ENCODE results near the gene GJC3. TPM values are rescaled to one million over a fixed set of nuclear protein-coding genes. Genes with fewer than 3 reads are reported as not detected.

GJC3 gene
- polyA plus RNA-seq, 4 donors = 0.22 to 0.33 TPM; not detected in 2

GRCh38 chr7:99926321-99926720, 3.1 kb downstream of the GJC3 start:
- Histone ChIP-seq H3K9me3 (ENCODE audit: control insufficient read depth in 2 of 2, insufficient read depth in 1 of 2, low read depth in 1 of 2, low read length in 1 of 2) (no peaks in the 10 kb centered on the region), H3K27me3 (ENCODE audit: control insufficient read depth in 3 of 3, insufficient read depth in 3 of 3, low read length in 3 of 3) (peaks cover 0 to 18% (median 5%) of the 10 kb centered on the region in 3 donors), H3K4me1 (ENCODE audit: control insufficient read depth in 3 of 3, insufficient read depth in 2 of 3, low read depth in 1 of 3, low read length in 2 of 3) (peaks cover 0 to 4% (median 4%) of the 10 kb centered on the region in 3 donors), H3K36me3 (ENCODE audit: control insufficient read depth in 3 of 3, insufficient read depth in 2 of 3, low read depth in 1 of 3, low read length in 3 of 3) (peaks cover 0 to 2% (median 0%) of the 10 kb centered on the region in 3 donors), H3K27ac (ENCODE audit: low read depth in 1 of 3, low read length in 2 of 3) (no peak overlapping the region), H3K4me3 (ENCODE audit: low read depth in 1 of 3, low read length in 3 of 3) (no peak overlapping the region)
- FAIRE-seq (no peak), DNase-seq (no peak)

GRCh38 chr7:99923200-99923599, 6.2 kb downstream of the GJC3 start:
- peaks cover 0 to 10% (median 2%) of the 10 kb centered on the region in 3 donors for H3K27me3 ChIP-seq (ENCODE audit: control insufficient read depth in 3 of 3, insufficient read depth in 3 of 3, low read length in 3 of 3)
- WGBS, 3 donors = 87 to 91% (median 89%) methylated on average over 3 of the region's 3 CpGs
- H3K4me1 ChIP-seq (ENCODE audit: control insufficient read depth in 3 of 3, insufficient read depth in 2 of 3, low read depth in 1 of 3, low read length in 2 of 3) = peaks cover 3 to 6% (median 3%) of the 10 kb centered on the region in 3 donors
- peaks cover 0 to 2% (median 0%) of the 10 kb centered on the region in 3 donors for H3K36me3 ChIP-seq (ENCODE audit: control insufficient read depth in 3 of 3, insufficient read depth in 2 of 3, low read depth in 1 of 3, low read length in 3 of 3)
- H3K9me3 ChIP-seq (ENCODE audit: control insufficient read depth in 2 of 2, insufficient read depth in 1 of 2, low read depth in 1 of 2, low read length in 1 of 2) = peaks cover 0 to 3% of the 10 kb centered on the region in 2 donors
- H3K4me3 ChIP-seq (ENCODE audit: low read depth in 1 of 3, low read length in 3 of 3) = no peak overlapping the region
- no peak for DNase-seq
- H3K27ac ChIP-seq (ENCODE audit: low read depth in 1 of 3, low read length in 2 of 3) = no peak overlapping the region
- FAIRE-seq = no peak

- FAIRE-seq = no peak
- peaks cover 2 to 8% (median 4%) of the 10 kb centered on the region in 3 donors for H3K36me3 ChIP-seq (ENCODE audit: control insufficient read depth in 3 of 3, insufficient read depth in 2 of 3, low read depth in 1 of 3, low read length in 3 of 3)
- H3K4me3 ChIP-seq (ENCODE audit: low read depth in 1 of 3, low read length in 3 of 3) = peak overlapping the region in 2 of 3 donors; percentile 86 to 92
- H3K9me3 ChIP-seq (ENCODE audit: control insufficient read depth in 2 of 2, insufficient read depth in 1 of 2, low read depth in 1 of 2, low read length in 1 of 2) = peaks cover 0 to 3% of the 10 kb centered on the region in 2 donors
- peaks cover 3 to 18% (median 13%) of the 10 kb centered on the region in 3 donors for H3K4me1 ChIP-seq (ENCODE audit: control insufficient read depth in 3 of 3, insufficient read depth in 2 of 3, low read depth in 1 of 3, low read length in 2 of 3)
- H3K27me3 ChIP-seq (ENCODE audit: control insufficient read depth in 3 of 3, insufficient read depth in 3 of 3, low read length in 3 of 3) = no peaks in the 10 kb centered on the region
- peak overlapping the region in 1 of 3 donors; percentile 88 for H3K27ac ChIP-seq (ENCODE audit: low read depth in 1 of 3, low read length in 2 of 3)
- WGBS, 3 donors = 59 to 92% (median 63%) methylated on average over 3 of the region's 3 CpGs
- no peak for DNase-seq
Measured at GRCh38 chr7:99920149-99920548, 9.3 kb downstream of the GJC3 start.

GRCh38 chr7:99919814-99920112, 9.7 kb downstream of the GJC3 start:
- peaks cover 3 to 18% (median 13%) of the 10 kb centered on the region in 3 donors for H3K4me1 ChIP-seq (ENCODE audit: control insufficient read depth in 3 of 3, insufficient read depth in 2 of 3, low read depth in 1 of 3, low read length in 2 of 3)
- 22 to 37% (median 35%) methylated on average over 4 of the region's 4 CpGs for WGBS, 3 donors
- no peak for FAIRE-seq

DNA sequence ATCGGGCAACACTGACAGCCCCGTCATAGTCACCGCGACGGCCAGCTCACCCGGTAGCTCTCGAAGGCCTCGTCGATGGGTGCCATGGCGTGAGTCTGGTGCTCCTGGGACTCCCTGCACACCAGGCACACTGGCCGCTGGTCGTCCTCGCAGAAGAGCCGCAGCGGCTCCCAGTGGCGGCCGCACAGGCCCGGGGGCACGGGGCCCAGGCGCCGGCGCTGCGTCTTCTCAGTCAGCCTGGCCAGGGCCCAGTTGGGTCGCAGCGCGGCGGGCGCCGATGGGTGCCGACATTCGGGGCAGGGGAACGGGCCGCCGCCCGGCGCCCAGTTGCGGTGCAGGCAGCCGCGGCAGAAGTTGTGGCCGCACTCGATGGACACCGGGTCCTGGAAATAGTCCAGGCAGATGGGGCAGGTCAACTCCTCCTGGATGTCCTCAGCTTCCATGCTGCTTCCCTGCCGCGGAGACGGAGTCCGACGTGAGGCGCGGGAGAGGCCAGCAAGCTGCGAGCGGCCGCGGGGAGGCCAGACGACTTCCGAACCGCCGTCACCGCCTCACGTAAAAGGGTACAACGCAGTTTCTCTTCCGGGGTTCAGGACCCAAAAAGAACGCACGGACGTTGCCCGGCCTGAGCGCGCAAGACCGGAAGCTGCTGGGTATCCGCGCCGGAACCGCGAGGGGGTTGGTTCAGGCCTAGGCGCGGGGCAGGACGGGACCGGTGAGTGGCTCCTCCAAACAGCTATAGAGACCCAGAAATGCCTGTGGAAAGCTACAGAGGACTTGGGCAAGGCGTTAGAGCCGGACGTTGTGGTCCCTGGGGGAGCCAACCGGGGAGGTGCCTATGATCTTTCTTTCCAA, 10.2 kb downstream of the GJC3 start, which contains the start of gene TRIM4:
Gene TRIM4, minus strand, starts transcription at position 572 of the 855 bp plus-strand sequence. Its CDS starts 129 bp downstream, at position 443.
- Histone ChIP-seq H3K27me3 (ENCODE audit: control insufficient read depth in 3 of 3, insufficient read depth in 3 of 3, low read length in 3 of 3) (no peaks in the 10 kb centered on the region), H3K27ac (ENCODE audit: low read depth in 1 of 3, low read length in 2 of 3) (peak within 1 kb of the TSS; percentile 84 to 100 (median 88)), H3K36me3 (ENCODE audit: control insufficient read depth in 3 of 3, insufficient read depth in 2 of 3, low read depth in 1 of 3, low read length in 3 of 3) (peaks cover 2 to 16% (median 4%) of the 10 kb centered on the region in 3 donors), H3K9me3 (ENCODE audit: control insufficient read depth in 2 of 2, insufficient read depth in 1 of 2, low read depth in 1 of 2, low read length in 1 of 2) (peaks cover 0 to 3% of the 10 kb centered on the region in 2 donors), H3K4me1 (ENCODE audit: control insufficient read depth in 3 of 3, insufficient read depth in 2 of 3, low read depth in 1 of 3, low read length in 2 of 3) (peaks cover 3 to 18% (median 13%) of the 10 kb centered on the region in 3 donors), H3K4me3 (ENCODE audit: low read depth in 1 of 3, low read length in 3 of 3) (peak within 1 kb of the TSS; percentile 67 to 92 (median 86))
- FAIRE-seq (no peak), DNase-seq (peak; percentile 93 to 95)
- 1% methylated on average over 81 of the region's 81 CpGs for WGBS, 3 donors

More at GRCh38 chr7:99919814-99920112, 9.7 kb downstream of the GJC3 start:
- peak overlapping the region; percentile 67 to 92 (median 86) for H3K4me3 ChIP-seq (ENCODE audit: low read depth in 1 of 3, low read length in 3 of 3)
- H3K36me3 ChIP-seq (ENCODE audit: control insufficient read depth in 3 of 3, insufficient read depth in 2 of 3, low read depth in 1 of 3, low read length in 3 of 3) = peaks cover 2 to 12% (median 4%) of the 10 kb centered on the region in 3 donors
- H3K27ac ChIP-seq (ENCODE audit: low read depth in 1 of 3, low read length in 2 of 3) = peak overlapping the region; percentile 84 to 100 (median 88)
- no peak for DNase-seq
- peaks cover 0 to 3% of the 10 kb centered on the region in 2 donors for H3K9me3 ChIP-seq (ENCODE audit: control insufficient read depth in 2 of 2, insufficient read depth in 1 of 2, low read depth in 1 of 2, low read length in 1 of 2)
- H3K27me3 ChIP-seq (ENCODE audit: control insufficient read depth in 3 of 3, insufficient read depth in 3 of 3, low read length in 3 of 3) = no peaks in the 10 kb centered on the region

- WGBS, 3 donors = 95 to 98% (median 96%) methylated on average over 2 of the region's 2 CpGs
- H3K27ac ChIP-seq (ENCODE audit: low read depth in 1 of 3, low read length in 2 of 3) = no peak overlapping the region
- peaks cover 8 to 31% (median 14%) of the 10 kb centered on the region in 3 donors for H3K36me3 ChIP-seq (ENCODE audit: control insufficient read depth in 3 of 3, insufficient read depth in 2 of 3, low read depth in 1 of 3, low read length in 3 of 3)
- H3K9me3 ChIP-seq (ENCODE audit: control insufficient read depth in 2 of 2, insufficient read depth in 1 of 2, low read depth in 1 of 2, low read length in 1 of 2) = no peaks in the 10 kb centered on the region
- no peaks in the 10 kb centered on the region for H3K27me3 ChIP-seq (ENCODE audit: control insufficient read depth in 3 of 3, insufficient read depth in 3 of 3, low read length in 3 of 3)
- H3K4me1 ChIP-seq (ENCODE audit: control insufficient read depth in 3 of 3, insufficient read depth in 2 of 3, low read depth in 1 of 3, low read length in 2 of 3) = peaks cover 0 to 2% (median 0%) of the 10 kb centered on the region in 3 donors
- no peak for DNase-seq
- H3K4me3 ChIP-seq (ENCODE audit: low read depth in 1 of 3, low read length in 3 of 3) = no peak overlapping the region
- FAIRE-seq = no peak
Measured at GRCh38 chr7:99910976-99911375, 18.4 kb downstream of the GJC3 start.

DNA sequence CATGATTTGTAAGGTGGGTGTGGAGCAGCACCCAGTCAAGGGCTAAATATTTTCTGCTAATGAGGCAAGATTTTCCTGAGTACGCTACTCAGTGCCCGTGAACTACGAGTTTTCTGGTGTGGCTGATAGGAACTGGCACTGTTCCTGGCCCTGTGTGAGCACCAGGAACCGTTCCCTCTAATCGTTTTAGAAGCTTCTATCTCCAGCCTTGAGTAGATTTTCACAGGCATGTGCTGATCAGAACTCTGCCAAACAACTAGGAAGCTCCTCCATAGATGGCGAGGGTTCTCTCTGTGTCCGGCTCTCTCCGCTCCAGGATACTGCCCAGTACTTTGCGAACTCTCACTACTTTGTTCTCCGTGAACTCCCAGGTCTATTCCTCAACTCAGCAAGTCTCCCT, 27.8 kb downstream of the GJC3 start:
- DNase-seq (no peak), FAIRE-seq (no peak)
- Histone ChIP-seq H3K4me3 (ENCODE audit: low read depth in 1 of 3, low read length in 3 of 3) (no peak overlapping the region), H3K36me3 (ENCODE audit: control insufficient read depth in 3 of 3, insufficient read depth in 2 of 3, low read depth in 1 of 3, low read length in 3 of 3) (peaks cover 15 to 44% (median 19%) of the 10 kb centered on the region in 3 donors), H3K27me3 (ENCODE audit: control insufficient read depth in 3 of 3, insufficient read depth in 3 of 3, low read length in 3 of 3) (no peaks in the 10 kb centered on the region), H3K9me3 (ENCODE audit: control insufficient read depth in 2 of 2, insufficient read depth in 1 of 2, low read depth in 1 of 2, low read length in 1 of 2) (peaks cover 0 to 5% of the 10 kb centered on the region in 2 donors), H3K27ac (ENCODE audit: low read depth in 1 of 3, low read length in 2 of 3) (no peak overlapping the region), H3K4me1 (ENCODE audit: control insufficient read depth in 3 of 3, insufficient read depth in 2 of 3, low read depth in 1 of 3, low read length in 2 of 3) (no peaks in the 10 kb centered on the region)
- WGBS, 3 donors = 92 to 98% (median 97%) methylated on average over 10 of the region's 10 CpGs

- Histone ChIP-seq H3K36me3 (ENCODE audit: control insufficient read depth in 3 of 3, insufficient read depth in 2 of 3, low read depth in 1 of 3, low read length in 3 of 3) (peaks cover 13 to 35% (median 17%) of the 10 kb centered on the region in 3 donors), H3K9me3 (ENCODE audit: control insufficient read depth in 2 of 2, insufficient read depth in 1 of 2, low read depth in 1 of 2, low read length in 1 of 2) (peaks cover 0 to 5% of the 10 kb centered on the region in 2 donors), H3K27me3 (ENCODE audit: control insufficient read depth in 3 of 3, insufficient read depth in 3 of 3, low read length in 3 of 3) (no peaks in the 10 kb centered on the region), H3K4me1 (ENCODE audit: control insufficient read depth in 3 of 3, insufficient read depth in 2 of 3, low read depth in 1 of 3, low read length in 2 of 3) (no peaks in the 10 kb centered on the region), H3K4me3 (ENCODE audit: low read depth in 1 of 3, low read length in 3 of 3) (no peak overlapping the region), H3K27ac (ENCODE audit: low read depth in 1 of 3, low read length in 2 of 3) (no peak overlapping the region)
- FAIRE-seq (no peak), DNase-seq (no peak)
- 95 to 100% (median 99%) methylated on average over 6 of the region's 6 CpGs for WGBS, 3 donors
Measured at GRCh38 chr7:99899830-99900519, 29.4 kb downstream of the GJC3 start.

Data from small intestine (tissue), 7 donors.